Osteoblast (primary cell): ENCODE results near the gene FBXO17. TPM values are rescaled to one million over a fixed set of nuclear protein-coding genes. Genes with fewer than 3 reads are reported as not detected.

Experiments
- DNase-seq: peaks from one replicate; pipeline ENCODE4 v3.0.0; 2011; ENCODE audit warnings: low spot score, mixed read lengths; ENCODE audit not compliant: insufficient read length; ENCODE audit errors: missing footprints
- H2AFZ ChIP-seq: 2 replicates; pipeline ENCODE4 v1.6.0; 2011; ENCODE audit warnings: mild to moderate bottlenecking, low read length
- H3K27ac ChIP-seq: 2 replicates; pipeline ENCODE4 v1.5.1; 2011; ENCODE audit warnings: mild to moderate bottlenecking, low read depth, low read length, moderate library complexity
- H3K27me3 ChIP-seq: 2 replicates; pipeline ENCODE4 v1.6.0; 2012; ENCODE audit warnings: mild to moderate bottlenecking, control low read depth, inconsistent platforms, low read length, moderate library complexity; ENCODE audit not compliant: insufficient read depth
- H3K36me3 ChIP-seq: 2 replicates; pipeline ENCODE4 v1.5.1; 2011; ENCODE audit warnings: mild to moderate bottlenecking, low read length, control low read depth, moderate library complexity; ENCODE audit not compliant: insufficient read depth
- H3K4me1 ChIP-seq: 2 replicates; pipeline ENCODE4 v1.5.1; 2011; ENCODE audit warnings: mild to moderate bottlenecking, low read length, control low read depth, moderate library complexity; ENCODE audit not compliant: insufficient read depth
- H3K4me2 ChIP-seq: 2 replicates; pipeline ENCODE4 v1.6.0; 2011; ENCODE audit warnings: mild to moderate bottlenecking, low read length; ENCODE audit not compliant: insufficient read depth
- H3K4me3 ChIP-seq: fragments of 200-600 bp; sonication (generic); 3 replicates; pipeline ENCODE4 v1.5.1; 2012; ENCODE audit warnings: mild to moderate bottlenecking, low read length, inconsistent platforms; ENCODE audit not compliant: insufficient read depth
- H3K79me2 ChIP-seq: 2 replicates; pipeline ENCODE4 v1.6.0; 2012; ENCODE audit warnings: mild to moderate bottlenecking, low read length, control low read depth, inconsistent platforms; ENCODE audit not compliant: insufficient read depth
- H3K9me3 ChIP-seq: 2 replicates; pipeline ENCODE4 v1.5.1; 2011; ENCODE audit warnings: low read depth, low read length, control low read depth
- H4K20me1 ChIP-seq: 2 replicates; pipeline ENCODE4 v1.6.0; 2012; ENCODE audit warnings: mild to moderate bottlenecking, low read length, control low read depth; ENCODE audit not compliant: insufficient read depth
- total RNA-seq: library from RNA; depleted of rRNA; stranded (reverse); fragments of >200 nt; gene quantifications from 2 replicates; pipeline ENCODE4 v1.2.3, GENCODE V29; 2012
- TF ChIP-seq, protein P1 (sequence below): IDR thresholded peaks from 2 replicates; pipeline ENCODE4 v1.5.1; 2011; ENCODE audit warnings: mild to moderate bottlenecking, low read depth, low read length, moderate library complexity; ENCODE audit errors: extremely low read depth

The FBXO17 gene
- total RNA-seq, 1 donor = 40.9 TPM

DNA sequence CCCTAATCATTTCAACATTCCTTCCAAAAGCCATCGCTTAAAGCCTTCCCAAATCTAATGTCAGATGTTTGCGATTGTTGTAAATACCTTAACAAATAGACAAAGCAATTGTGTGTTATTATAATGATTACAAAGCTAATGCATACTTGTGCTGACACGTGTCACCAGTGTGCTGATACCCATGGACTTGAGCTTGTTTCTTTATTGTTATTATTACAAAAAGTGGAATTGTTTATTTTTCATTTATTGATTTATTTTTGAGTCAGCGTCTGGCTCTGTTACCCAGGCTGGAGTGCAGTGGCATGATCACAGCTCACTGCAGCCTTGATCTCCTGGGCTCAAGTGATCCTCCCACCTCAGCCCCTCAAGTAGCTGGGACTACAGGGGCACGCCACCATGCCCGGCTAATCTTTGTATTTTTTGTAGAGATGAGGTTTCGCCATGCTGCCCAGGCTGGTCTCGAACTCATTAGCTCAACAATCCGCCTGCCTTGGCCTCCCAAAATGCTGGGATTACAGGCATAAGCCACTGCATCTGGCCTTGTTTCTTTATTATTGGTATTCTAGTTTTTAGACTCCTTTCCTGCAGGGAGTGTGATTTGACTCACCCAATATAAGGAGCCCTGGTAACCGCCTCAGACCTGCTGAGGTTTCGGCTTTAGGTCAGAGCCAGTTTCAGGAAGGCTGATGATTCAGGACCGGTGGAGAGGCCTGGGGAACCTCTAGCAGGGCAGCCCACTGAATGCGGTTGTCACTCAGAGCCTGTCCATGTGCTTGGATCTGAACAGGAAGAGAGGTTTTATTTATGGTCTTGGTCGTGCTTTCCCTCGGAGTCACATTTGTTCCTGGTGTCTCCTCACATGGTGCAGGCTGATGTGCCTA lies 2.1 kb upstream of the FBXO17 start:
- Histone ChIP-seq H3K9me3 (no peaks in the 10 kb centered on the region), H3K4me3 (no peak overlapping the region), H3K4me1 (peaks cover 19% of the 10 kb centered on the region), H3K79me2 (peaks cover 8% of the 10 kb centered on the region), H4K20me1 (no peaks in the 10 kb centered on the region), H3K27ac (no peak overlapping the region), H3K4me2 (no peak overlapping the region), H2AFZ (peak overlapping the region; percentile 70), H3K36me3 (no peaks in the 10 kb centered on the region), H3K27me3 (no peaks in the 10 kb centered on the region)
- TF ChIP-seq, protein P1, sequence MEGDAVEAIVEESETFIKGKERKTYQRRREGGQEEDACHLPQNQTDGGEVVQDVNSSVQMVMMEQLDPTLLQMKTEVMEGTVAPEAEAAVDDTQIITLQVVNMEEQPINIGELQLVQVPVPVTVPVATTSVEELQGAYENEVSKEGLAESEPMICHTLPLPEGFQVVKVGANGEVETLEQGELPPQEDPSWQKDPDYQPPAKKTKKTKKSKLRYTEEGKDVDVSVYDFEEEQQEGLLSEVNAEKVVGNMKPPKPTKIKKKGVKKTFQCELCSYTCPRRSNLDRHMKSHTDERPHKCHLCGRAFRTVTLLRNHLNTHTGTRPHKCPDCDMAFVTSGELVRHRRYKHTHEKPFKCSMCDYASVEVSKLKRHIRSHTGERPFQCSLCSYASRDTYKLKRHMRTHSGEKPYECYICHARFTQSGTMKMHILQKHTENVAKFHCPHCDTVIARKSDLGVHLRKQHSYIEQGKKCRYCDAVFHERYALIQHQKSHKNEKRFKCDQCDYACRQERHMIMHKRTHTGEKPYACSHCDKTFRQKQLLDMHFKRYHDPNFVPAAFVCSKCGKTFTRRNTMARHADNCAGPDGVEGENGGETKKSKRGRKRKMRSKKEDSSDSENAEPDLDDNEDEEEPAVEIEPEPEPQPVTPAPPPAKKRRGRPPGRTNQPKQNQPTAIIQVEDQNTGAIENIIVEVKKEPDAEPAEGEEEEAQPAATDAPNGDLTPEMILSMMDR = no peak
- DNase-seq = peak; percentile 66

DNA sequence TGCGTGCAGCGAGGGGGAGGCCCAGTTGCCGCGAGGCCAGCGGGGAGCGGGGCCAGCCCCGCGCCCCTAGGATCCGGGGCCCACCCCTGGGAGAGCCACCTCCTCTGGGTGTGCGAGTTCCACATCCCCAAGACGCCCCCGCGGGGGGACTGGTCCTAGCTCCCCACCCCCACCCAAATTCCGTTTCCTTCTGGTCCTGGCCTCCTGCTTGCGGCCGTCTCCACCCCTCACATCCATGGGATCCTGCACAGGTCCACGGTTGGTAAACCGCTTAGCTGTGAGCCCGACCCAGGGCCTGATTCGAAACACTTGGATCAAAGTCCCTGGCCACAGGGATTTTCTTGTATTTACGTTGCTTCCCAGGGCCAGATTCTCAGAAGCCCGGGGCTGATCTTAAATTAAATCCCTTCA lies 324 bp upstream of the FBXO17 start:
- Histone ChIP-seq H2AFZ (peak overlapping the region; percentile 85), H3K27ac (peak overlapping the region; percentile 48), H3K4me1 (peaks cover 19% of the 10 kb centered on the region), H3K79me2 (peaks cover 23% of the 10 kb centered on the region), H4K20me1 (no peaks in the 10 kb centered on the region), H3K27me3 (no peaks in the 10 kb centered on the region), H3K36me3 (peaks cover 3% of the 10 kb centered on the region), H3K4me2 (peak overlapping the region; percentile 95), H3K4me3 (peak overlapping the region; percentile 81), H3K9me3 (no peaks in the 10 kb centered on the region)
- peak; percentile 80 for DNase-seq
- TF ChIP-seq, protein P1 = no peak

DNA sequence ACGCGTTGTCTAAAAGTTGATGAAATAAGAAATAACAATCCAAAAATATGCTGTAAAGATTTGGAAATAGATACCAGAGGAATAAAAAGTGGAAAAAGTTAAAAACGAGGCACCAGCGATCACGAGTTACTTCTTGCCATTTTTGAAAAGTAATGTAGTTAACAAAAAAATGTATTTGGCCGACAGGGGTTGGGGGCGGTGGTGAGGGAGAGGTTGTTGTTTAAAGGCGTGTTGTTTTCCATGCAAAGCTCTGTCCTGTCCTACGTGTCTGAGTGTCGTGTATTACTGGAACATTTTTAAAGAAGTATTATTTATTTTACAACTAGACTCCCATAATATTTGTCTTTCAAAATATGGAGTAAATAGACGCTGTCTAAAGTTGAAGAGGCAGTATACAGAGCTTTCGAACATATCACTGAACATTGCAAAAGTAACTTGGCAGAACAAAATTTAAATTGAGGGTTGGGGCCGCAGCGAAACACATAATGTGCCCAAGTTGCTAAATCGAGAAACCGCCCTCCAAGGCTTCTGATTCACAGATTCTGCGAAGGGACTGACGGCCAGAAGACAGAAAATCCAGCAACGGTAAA lies 823 bp downstream of the FBXO17 start:
- Histone ChIP-seq H3K4me3 (peak overlapping the region; percentile 81), H3K27me3 (no peaks in the 10 kb centered on the region), H3K36me3 (peaks cover 3% of the 10 kb centered on the region), H3K9me3 (no peaks in the 10 kb centered on the region), H3K4me1 (peaks cover 19% of the 10 kb centered on the region), H2AFZ (peak overlapping the region; percentile 86), H3K27ac (peak overlapping the region; percentile 78), H3K4me2 (peak overlapping the region; percentile 95), H4K20me1 (no peaks in the 10 kb centered on the region), H3K79me2 (peaks cover 28% of the 10 kb centered on the region)
- TF ChIP-seq, protein P1 = no peak
- peak; percentile 45 for DNase-seq

DNA sequence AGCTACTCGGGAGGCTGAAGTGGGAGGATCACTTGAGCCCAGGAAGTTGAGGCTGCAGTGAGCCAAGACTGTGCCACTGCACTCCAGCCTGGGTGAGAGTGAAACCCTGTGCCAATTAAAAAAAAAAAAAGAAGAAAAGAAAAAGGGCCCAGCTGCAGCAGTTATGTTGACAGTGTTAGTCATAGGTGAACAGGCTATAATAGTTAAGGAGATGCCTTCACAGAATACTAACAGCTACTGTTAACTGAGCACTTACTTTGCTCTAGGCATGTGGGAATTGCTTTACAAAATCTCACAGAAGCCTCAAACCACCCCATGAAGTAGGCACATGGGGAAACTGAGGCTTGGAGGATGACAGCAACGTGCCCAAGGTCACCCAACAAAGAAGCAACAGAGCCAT lies 3.9 kb downstream of the FBXO17 start:
- Histone ChIP-seq H3K79me2 (peaks cover 30% of the 10 kb centered on the region), H3K4me2 (no peak overlapping the region), H3K4me3 (no peak overlapping the region), H3K27me3 (no peaks in the 10 kb centered on the region), H3K9me3 (no peaks in the 10 kb centered on the region), H2AFZ (no peak overlapping the region), H3K36me3 (peaks cover 13% of the 10 kb centered on the region), H4K20me1 (no peaks in the 10 kb centered on the region), H3K27ac (no peak overlapping the region), H3K4me1 (peaks cover 14% of the 10 kb centered on the region)
- no peak for DNase-seq
- TF ChIP-seq, protein P1 = no peak
